Left renal pelvis (tissue), 4 donors: ENCODE results near the gene KCNAB2. TPM values are rescaled to one million over a fixed set of nuclear protein-coding genes. Genes with fewer than 3 reads are reported as not detected.

Experiments used
- DNase-seq, 4 donors: peaks; one replicate each; pipeline ENCODE4 v3.0.0-alpha.2; 2013; ENCODE audit warnings: low read depth in 4 of 4, low spot score in 3 of 4
- polyA plus RNA-seq, 4 donors: library from polyadenylated mRNA; unstranded; fragments of 120-200 nt; gene quantifications; one replicate each; pipeline ENCODE4 v1.2.1, GENCODE V29; 2013; ENCODE audit not compliant: insufficient read length in 4 of 4

Gene KCNAB2
- 1 to 10 TPM; 4.5 to 6.4 (median 5.1) TPM for polyA plus RNA-seq

DNA sequence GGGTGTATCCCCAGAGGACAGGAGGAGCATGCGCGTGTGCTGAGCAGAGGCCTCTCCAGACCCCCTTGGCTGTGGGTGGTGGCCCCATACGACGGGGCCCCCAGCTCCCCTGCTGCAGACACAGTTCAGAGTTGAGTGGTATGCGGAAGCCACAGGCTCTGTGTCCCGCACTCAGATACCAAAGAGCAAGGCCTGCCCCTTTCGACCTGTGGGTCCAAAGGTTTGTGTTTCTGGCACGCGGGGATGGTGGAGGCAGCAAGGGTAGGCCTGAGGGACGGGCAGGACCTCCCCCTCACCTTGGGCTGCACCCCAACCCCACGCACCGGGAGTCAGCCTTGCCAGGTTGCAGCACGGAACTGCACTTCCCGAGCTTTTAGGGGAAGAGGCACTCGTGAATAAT lies at the start of gene KCNAB2:
TSS of gene KCNAB2 (plus strand) at position 328 of the 400 bp plus-strand sequence. CDS start 5,649 bp downstream, outside the sequence.
- no peak for DNase-seq

DNA sequence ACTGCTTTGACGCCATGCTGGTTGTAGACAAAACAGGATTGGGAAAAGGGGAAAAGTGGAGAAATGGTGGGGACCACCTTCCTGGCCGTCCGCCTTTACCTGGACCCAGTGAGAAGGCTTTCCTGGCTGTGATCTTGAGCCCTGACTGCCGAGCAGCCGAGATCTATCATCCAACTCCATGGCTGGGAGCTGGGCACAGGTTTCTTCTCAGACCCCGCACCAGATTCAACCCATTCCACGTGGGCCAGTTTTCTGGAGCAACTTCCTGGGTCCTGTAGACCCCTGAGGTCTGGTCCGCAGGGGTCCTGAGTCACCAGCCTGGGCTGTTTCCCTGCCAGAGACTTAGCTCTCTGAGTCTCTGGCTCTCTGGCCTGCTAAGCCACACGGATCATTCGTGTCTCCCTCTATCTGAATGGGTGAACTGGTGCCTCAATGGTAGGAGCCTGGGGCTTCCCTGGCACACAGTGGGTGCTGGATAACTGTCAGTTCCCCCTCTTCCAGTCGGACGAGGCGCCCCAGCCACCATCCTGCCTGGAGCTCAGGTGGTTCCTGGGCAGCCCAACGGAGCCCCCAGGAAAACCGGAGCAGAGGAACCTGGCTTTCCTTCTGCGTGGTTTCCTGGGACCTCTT lies 48.9 kb upstream of the KCNAB2 start:
- no peak for DNase-seq

DNA sequence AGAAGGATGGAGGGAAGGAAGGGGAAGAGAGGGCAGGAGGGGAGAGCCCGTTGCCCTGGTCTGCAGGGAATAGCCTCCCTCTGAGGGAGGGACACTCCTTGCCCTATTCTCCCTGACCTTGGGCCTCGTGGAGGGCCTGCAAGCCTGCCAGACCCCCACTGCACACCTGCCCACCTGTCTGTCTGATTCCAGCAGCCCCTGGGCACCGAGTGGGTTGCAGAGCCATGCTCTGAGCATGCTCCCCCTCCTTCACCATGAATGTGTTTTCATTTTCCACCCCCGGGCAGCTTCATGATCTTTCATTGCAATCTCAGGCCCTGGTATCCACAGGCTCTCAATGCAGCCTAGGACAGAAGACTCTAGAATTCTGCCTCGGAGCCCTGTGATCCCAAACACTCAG lies 48.4 kb upstream of the KCNAB2 start:
- DNase-seq, result no peak

DNA sequence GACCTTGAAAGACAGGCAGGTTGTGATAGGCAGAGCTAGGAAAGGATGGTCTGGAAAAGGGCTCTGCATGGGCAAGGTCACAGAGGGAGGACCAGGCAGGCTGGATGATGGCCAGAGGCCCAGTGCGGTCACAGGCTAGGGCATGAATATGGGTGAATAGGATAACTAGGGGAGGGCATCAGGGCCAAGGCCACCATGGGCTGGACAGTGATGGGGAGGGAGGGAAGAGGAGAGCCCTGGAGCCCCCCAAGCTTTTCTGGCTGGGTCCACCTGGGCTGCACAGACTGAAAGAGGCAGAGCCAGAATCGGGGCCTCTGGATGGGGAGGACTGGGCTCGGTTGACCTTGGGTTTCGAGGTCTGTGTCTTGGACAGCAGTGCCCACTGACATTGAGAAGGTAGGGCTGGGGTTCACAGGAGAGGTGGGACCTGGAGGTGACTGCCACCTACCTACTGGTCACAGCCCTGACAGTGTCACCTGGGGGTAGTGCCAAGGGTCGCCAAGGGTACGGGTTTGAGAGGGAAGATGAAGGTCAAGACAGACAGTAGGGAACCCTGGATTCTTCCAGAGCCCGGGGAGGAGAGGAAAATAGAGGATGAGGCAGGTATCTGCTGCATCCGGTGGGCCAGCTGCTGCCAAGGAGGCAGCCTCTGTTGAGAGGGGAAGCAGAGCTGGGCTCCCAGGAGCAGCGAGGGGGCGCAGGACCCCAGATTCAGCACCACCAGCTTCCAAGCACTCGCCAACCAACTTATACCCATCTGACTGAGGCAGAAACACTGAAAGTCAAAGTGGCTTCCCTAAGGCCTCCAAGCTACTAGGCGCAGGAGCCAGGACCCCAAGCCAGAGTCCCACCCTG lies 47.4 kb upstream of the KCNAB2 start:
- DNase-seq, result no peak

DNA sequence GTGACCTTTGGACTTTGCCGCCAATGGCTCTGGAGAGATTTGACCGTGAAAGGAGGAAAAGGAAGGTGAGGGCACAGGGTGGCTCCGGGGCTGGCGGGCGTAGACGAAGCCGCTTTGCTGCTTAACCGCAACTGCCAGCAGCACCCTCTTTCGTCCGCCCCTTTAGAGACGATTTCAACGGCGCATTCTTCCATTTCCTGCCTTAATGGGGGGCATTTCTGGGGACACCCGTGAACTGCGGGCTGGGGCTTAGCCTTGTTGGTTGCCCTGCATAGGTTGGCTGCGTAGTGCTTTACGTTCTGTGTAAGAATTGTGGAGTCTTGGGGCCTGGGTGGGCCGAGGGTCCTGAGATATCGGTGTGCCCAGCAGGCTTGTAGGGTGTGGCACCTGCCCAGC lies 46.8 kb upstream of the KCNAB2 start:
- DNase-seq, result no peak

DNA sequence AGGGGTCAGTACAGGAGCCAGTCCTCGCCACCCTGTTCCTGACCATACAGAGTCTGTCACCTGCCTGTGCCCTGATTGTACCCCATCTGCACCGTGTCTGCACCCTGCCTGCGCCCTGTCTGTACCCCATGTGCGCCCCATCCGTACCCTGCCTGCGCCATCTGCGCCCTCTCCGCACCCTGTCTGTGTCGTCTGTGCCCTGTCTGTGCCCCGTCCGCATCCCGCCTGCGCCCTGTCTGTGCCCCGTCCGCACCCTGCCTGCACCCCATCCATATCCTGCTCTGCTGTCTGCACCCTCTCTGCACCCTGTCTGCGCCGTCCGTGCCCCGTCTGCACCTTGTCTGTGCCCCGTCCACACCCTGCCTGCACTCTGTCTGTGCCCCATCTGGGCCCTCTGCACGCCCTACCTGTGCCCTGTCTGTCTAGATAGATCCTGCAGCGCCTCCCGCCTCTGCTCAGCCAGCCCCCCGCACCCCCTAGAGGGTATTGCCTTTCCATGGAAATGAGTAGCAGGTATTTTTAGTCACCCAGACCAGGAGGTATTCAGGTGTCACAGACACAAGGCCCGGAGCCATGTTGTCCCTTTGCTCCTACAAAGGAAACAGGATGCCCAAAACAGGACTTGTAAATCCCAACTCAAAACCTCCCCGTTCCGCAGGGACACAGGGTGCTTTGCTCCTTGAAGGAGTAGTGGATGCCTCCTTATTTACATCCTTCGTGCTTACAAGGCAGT lies 45.8 kb upstream of the KCNAB2 start:
- no peak for DNase-seq

DNA sequence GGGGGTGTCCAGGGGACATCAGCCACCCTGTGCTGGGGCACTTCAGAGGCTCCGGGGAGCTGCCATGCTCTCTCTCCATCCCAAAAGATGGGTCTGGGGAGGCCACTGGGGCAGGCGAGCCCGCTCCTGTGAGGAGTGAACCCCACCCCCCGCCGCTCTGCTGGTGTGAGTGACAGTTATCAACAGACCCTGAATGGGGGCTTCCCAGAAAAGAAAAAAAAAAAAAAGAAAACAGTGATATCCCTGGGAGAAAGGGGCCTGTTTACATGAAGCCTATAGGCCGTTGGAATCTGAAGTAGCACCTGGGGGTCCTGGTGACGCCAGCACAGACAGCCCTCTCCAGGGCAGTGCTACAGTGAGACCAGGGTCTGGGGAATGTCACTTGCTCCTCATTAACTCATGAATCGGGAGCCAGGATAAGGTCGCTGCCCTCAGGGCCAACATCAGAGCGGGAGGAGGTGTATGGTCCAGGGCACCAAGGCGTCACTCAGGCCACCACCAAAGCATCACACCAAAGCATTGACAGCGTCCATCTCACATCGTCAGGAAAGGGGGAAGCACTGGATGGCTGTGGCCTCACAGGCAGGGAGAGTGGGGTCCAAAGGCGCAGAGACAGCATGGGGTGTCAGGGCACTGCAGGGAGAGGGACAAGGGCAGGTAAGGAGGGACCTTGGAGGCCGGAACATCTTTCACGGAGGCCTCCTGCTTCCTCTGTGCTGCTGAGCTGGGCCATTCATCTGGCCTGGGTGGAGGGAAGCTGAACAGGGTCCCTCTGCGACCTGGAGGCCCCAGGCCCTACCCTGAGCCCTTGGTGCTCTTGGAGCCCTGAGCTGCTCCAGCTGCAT lies 45.0 kb upstream of the KCNAB2 start:
- DNase-seq, result no peak

DNA sequence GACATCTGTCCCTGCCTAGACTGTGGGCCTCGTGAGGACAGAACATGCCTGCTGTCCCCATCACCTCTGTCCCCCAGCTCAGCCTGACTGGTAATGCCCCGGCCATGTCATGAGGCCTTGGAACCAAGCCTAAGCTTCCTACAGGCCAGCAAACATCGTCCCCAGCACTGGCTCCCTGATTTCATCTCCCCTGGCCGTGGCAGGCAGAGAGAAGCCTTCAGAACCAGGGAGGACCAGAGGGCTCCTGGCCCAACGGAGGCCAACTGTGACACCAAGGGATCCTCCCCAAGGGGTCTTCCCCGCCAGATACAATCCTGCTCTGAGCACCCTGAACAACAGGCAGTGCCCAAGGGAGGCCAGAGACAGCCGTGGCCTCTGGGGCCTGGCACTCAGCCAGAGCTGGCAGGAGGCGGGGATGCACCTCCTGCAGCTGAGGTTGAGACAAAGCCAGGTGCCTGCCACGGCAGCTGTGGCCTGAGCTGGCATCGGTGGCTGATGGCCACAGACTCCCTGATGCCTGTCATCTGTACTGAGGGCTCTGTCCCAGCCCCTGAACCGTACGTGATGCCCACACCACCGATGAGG lies 43.6 kb upstream of the KCNAB2 start:
- DNase-seq, result no peak

DNA sequence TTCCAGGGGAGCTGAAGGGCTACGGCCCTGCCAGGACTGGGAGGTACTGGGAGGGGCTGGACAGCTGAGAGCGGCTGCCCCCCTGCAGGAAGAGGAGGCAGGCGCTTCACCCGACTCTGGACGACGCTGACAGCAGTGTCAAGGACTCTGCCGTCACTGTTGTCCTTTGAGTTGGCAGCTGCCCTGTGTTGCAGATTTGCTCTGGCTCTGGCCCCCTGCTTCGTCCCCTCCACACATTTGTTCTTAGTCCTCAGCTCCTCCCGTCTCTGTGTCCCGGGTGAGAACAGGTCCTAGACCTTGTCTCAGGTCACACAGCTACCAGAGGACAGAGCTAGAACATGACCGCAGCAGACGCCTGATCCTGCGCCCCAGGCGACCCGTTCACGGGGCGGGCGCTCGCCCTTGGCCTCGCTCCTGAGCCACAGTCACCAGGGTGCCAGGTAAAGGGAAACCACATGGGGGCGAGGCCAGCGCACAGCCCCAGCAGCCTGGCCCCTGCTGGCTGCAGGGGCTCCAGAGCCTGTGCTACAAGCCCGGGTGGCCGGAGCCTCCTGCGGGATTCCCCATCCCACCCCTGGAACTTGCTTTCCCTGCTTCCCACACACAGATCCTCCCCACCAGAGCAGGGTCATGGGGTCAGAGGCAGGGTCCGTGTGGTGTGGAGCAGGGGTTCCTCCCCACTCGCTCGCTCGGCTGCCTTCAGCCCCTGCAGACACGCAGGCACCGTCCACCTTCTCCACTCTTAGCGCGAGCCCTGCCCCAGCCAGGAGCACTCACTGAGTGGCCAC lies 42.8 kb upstream of the KCNAB2 start:
- no peak for DNase-seq

DNA sequence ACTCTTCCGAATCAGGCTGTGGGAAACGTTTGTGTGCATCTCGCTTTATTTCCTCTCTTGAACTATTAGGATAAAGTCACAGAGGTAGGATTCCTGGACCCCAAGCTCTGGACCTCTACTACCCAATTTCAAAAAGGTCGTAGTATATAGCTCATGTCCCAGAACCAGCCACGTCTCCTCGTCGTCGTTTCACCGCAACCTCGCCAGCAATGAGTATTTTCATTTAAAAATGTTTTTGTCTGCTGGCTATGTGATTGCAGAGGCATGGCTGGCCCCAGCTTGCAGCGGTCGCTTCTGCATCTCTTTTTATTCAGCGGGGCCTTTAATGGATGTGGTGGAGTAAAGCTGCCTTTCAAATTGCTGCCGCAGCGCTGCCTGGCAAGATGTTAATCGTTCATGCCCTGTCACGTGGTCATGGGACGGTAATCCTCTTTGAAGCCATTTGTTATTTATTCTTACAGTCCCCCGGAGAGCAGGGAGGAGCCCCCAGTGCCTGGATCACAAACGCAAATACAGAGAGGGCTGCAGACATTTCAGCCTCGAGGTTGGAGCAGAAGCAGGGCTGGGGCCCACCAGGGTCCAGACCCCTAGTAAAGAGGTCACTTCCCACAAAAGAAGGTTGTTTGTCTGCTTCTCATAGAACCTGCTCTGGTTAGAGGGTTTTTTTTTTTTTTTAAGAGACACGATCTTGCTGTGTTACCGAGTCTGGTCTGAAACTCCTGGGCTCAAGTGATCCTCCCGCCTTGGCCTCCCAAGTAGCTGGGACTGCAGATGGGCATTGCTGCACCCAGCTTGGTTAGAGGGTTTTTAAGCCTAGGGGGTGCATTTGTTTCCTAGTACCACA lies 41.9 kb upstream of the KCNAB2 start:
- DNase-seq, result no peak

DNA sequence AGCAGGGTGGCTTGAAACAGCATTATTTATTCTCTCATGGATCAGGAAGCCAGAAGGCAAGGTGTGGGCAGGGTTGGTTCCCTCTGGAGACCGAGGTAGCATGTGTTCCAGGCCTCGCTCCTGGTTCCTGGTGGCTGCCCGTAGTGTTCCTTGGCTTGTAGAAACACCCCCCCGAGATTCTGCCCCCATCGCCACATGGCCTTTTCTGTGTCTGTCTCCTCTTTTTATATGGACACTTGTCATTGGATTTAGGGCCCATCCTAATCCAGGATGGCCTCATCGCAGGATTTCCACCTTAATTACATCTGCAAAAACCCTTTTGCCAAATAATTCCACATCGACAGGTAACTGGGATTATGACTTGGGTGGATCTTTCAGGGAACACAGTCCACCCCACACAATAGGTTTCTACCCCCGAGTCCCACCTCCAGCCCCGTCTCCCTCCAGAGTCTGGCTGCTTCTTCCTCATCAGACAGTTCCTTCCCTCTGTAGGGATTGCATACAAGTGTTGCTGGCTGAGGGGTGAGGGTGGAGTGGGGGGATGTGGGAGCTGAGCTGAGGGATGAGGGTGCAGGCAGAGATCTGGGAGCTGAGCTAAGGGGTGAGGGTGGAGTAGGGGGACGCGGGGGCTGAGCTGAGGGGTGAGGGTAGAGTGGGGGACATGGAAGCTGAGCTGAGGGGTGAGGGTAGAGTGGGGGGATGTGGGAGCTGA lies 41.1 kb upstream of the KCNAB2 start:
- DNase-seq, result no peak

DNA sequence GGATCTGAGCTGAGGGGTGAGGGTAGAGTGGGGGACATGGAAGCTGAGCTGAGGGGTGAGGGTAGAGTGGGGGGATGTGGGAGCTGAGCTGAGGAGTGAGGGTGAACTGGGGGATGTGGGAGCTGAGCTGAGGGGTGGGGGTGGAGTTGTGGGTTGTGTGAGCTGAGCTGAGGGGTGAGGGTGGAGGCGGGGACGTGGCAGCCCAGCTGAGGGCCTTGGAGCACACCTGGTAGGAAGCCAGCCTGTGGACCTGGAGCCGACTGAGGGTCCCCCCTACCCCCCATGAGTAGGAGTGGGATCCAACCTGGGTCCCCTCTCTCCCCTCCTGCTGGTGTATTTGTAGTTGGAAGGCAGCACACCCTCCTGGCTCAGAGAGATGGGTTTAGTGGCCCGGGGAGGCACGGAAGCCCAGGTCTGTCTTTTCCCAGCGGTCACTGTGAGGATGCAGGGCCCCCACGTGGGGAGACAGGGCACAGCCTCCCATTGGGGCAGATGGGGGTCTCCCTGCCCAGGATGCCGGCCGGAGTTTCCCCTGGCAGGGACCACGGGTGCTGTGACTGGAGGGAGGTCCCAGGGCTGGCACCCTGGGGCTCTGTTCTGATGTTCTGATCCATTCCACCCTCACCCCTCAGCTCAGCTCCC lies 40.3 kb upstream of the KCNAB2 start:
- no peak for DNase-seq

DNA sequence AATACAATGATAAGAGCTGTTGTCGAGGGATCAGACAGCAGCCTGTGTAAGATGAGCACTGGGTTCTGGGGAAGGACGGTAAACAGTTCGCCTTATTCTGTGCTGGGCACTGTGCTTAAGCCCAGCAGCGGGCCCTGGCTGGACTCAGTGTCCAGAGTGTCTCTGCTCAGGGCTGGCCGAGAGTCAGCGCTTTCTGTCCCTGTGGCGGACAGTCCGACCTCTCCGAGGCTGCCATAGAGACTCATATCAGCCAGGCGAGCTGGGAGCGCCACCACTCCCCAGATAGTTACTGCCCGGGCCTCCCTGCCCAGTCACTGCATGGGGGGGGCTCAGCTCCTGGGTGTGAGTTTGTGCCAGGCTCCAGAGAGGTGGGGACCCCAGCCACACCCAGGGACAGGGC lies 38.8 kb upstream of the KCNAB2 start:
- no peak for DNase-seq

DNA sequence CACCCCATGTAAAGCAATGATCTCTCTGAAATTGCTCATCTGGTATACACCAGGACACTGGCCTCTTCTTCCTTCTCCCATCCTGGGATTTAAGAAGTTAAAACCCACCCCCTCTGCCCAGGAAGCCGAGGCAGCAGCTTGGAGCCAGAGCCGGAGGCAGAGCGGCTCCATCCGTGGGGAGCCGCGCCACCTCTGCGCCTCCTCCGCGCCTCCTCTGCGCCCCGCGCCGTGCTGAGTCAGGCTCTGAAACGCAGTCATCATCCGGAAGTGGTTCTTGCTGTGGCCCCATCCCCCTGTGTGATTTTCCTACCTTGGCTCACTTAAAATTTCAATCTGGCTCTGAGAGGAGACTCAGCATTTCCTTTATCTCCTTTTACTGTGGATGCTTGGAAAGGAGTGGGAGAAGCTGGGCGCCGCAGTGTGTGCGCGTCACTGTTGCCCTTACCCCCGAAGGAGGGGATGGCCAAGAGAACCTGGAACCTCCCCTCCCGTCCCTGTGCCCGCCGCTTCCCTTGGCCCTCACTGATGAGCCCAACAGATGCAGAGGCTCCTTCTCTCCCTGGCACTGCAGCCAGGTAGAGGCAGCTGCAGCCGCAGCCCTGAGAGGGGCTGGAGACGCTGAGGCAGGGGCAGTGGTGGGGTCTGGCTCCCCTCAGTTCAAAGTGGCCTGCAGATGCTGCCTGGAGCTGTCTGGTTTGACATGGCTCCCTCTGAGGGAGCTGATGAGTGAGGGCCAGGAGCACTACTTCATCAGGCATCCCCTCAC lies 38.2 kb upstream of the KCNAB2 start:
- DNase-seq, result no peak

DNA sequence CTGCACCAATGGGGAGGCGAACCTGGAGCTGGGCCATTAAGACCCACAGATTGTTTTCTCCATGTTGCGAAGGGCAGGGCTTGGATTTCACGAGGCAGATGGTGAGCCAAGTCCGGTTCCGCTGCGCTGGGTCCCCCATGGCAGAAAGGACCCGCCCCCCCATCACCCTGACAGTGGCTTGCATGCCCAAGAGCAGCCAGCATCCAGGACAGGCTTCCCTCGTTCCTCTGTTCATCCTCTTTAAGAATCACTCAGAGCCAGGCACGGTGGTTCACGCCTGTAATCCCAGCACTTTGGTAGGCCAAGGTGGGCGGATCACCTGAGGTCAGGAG lies 37.6 kb upstream of the KCNAB2 start:
- no peak for DNase-seq

DNA sequence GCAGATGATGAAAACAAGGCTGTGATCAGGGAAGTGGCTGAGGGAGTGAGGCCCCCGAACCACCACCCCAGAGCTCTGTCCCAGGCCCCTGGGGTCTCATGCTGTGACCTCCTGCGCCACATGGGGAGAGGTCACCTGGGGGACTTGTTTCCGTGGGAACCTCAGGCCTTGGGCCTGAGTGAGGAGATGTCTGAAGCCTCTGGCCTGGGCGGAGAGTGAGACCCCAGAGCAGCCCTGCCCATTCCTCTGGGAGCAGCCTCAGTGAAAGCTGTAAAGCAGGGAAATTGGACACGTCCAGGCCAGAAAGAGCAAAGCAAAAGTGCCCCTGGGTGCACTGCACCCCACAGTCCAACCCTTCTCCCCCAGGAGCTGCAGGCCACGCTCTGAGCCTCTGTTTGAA lies 37.0 kb upstream of the KCNAB2 start:
- no peak for DNase-seq
